ENCODE results near the gene SPDEF.

- TF ChIP-seq HOXD13 (CRISPR knock-in tag; IDR thresholded peaks at IDR 0.05; ENCODE audit: borderline replicate concordance) (no peak), ZBTB7A (tag by site-specific recombination; IDR thresholded peaks at IDR 0.05; ENCODE audit: low read depth) (no peak), ZBTB21 (tag by site-specific recombination; IDR thresholded peaks at IDR 0.05) (no peak), ZNF639 (tag by site-specific recombination; IDR thresholded peaks at IDR 0.05) (no peak)
- TF ChIP-seq, protein P1, sequence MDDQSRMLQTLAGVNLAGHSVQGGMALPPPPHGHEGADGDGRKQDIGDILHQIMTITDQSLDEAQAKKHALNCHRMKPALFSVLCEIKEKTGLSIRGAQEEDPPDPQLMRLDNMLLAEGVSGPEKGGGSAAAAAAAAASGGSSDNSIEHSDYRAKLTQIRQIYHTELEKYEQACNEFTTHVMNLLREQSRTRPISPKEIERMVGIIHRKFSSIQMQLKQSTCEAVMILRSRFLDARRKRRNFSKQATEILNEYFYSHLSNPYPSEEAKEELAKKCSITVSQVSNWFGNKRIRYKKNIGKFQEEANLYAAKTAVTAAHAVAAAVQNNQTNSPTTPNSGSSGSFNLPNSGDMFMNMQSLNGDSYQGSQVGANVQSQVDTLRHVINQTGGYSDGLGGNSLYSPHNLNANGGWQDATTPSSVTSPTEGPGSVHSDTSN (CRISPR knock-in tag; IDR thresholded peaks at IDR 0.05) = no peak
Observed at GRCh38 chr6:34598712-34599111, 42.6 kb upstream of the SPDEF start.

Measured in HEK293 (cell line).